GM23338 (cell line): ENCODE data around the gene AP1S1.

Source experiments
- CREB1 ChIP-seq: fragments of 250-450 bp; sonication (Bioruptor Pico); IDR thresholded peaks from 2 replicates; pipeline ENCODE4 v1.5.0; 2020; ENCODE audit warnings: low read depth, mild to moderate bottlenecking, moderate library complexity
- CTCF ChIP-seq, 2 experiments: fragments of 200-600 bp in 1 of 2; sonication (generic) in 1 of 2; conservative IDR thresholded peaks; 2 replicates each; pipeline versions ENCODE4 v1.5.1 to v1.6.1; 2016 to 2017; ENCODE audit warnings: antibody characterized with exemption in 2 of 2, low read depth in 2 of 2, mild to moderate bottlenecking in 2 of 2, moderate library complexity in 1 of 2
- EZH2 ChIP-seq: fragments of 200-600 bp; sonication (generic); IDR thresholded peaks from one replicate; pipeline ENCODE4 v1.8.0; 2017; ENCODE audit warnings: antibody characterized with exemption, mild to moderate bottlenecking, low read depth; ENCODE audit not compliant: unreplicated experiment
- ZNF114 ChIP-seq: fragments of 250-450 bp; sonication (Bioruptor Pico); IDR thresholded peaks from 2 replicates; pipeline ENCODE4 v1.5.0; 2020; ENCODE audit warnings: mild to moderate bottlenecking, moderate library complexity

GRCh38 chr7:101207459-101207858 lies 53.2 kb downstream of the AP1S1 start:
- TF ChIP-seq EZH2 (no peak), CTCF (conservative IDR thresholded peaks at IDR 0.05; ENCODE audit: low read depth in 2 of 2) (no peak), ZNF114 (CRISPR knock-in tag) (no peak), CREB1 (CRISPR knock-in tag) (no peak)
